Mesendoderm (in vitro differentiated cells): ENCODE measurements around the gene CENPX.

Source experiments
- DNase-seq: peaks from one replicate; pipeline ENCODE4 v3.0.0; 2013
- H2AK5ac ChIP-seq: 2 replicates; pipeline ENCODE4 v1.6.1; 2013; ENCODE audit warnings: low read length, inconsistent platforms
- H2BK120ac ChIP-seq: 2 replicates; pipeline ENCODE4 v1.6.1; 2013; ENCODE audit warnings: low read depth, mild to moderate bottlenecking, low read length, moderate library complexity, mixed read lengths
- H2BK15ac ChIP-seq: replicated peaks from 2 replicates; pipeline ENCODE4 v1.6.1; 2013; ENCODE audit warnings: low read depth, mild to moderate bottlenecking, moderate library complexity
- H2BK5ac ChIP-seq: 2 replicates; pipeline ENCODE4 v1.6.1; 2013; ENCODE audit warnings: low read length, inconsistent platforms
- H3K18ac ChIP-seq: 2 replicates; pipeline ENCODE4 v1.6.1; 2013; ENCODE audit warnings: mild to moderate bottlenecking, low read length, mixed read lengths
- H3K23ac ChIP-seq: one replicate; pipeline ENCODE4 v1.6.1; 2013; ENCODE audit warnings: low read length
- H3K27ac ChIP-seq: 2 replicates; pipeline ENCODE4 v1.5.1; 2013; ENCODE audit warnings: low read depth, mild to moderate bottlenecking, inconsistent platforms, low read length, moderate library complexity
- H3K27me3 ChIP-seq: 2 replicates; pipeline ENCODE4 v1.6.1; 2013; ENCODE audit warnings: low read length, control low read depth, mild to moderate bottlenecking, inconsistent platforms; ENCODE audit not compliant: insufficient read depth, poor library complexity
- H3K36me3 ChIP-seq: 2 replicates; pipeline ENCODE4 v1.6.1; 2013; ENCODE audit warnings: low read length, inconsistent platforms; ENCODE audit not compliant: control insufficient read depth, insufficient read depth
- H3K4ac ChIP-seq: one replicate; pipeline ENCODE4 v1.6.1; 2013; ENCODE audit warnings: low read depth, mild to moderate bottlenecking, low read length, moderate library complexity
- H3K4me1 ChIP-seq: 2 replicates; pipeline ENCODE4 v1.6.1; 2013; ENCODE audit warnings: low read depth, low read length, inconsistent platforms; ENCODE audit not compliant: control insufficient read depth
- H3K4me2 ChIP-seq: 2 replicates; pipeline ENCODE4 v1.6.1; 2013; ENCODE audit warnings: low read length
- H3K4me3 ChIP-seq: 2 replicates; pipeline ENCODE4 v1.5.1; 2013; ENCODE audit warnings: mild to moderate bottlenecking, low read length
- H3K56ac ChIP-seq: one replicate; pipeline ENCODE4 v1.6.1; 2013; ENCODE audit warnings: low read length
- H3K79me1 ChIP-seq: 2 replicates; pipeline ENCODE4 v1.6.1; 2013; ENCODE audit warnings: low read length, inconsistent platforms
- H3K79me2 ChIP-seq: 2 replicates; pipeline ENCODE4 v1.6.1; 2013; ENCODE audit warnings: mild to moderate bottlenecking, low read length; ENCODE audit not compliant: control insufficient read depth, insufficient read depth
- H3K9ac ChIP-seq: 2 replicates; pipeline ENCODE4 v1.6.1; 2013; ENCODE audit warnings: low read length, inconsistent platforms
- H4K5ac ChIP-seq: one replicate; pipeline ENCODE4 v1.6.1; 2013; ENCODE audit warnings: low read length
- H4K8ac ChIP-seq: one replicate; pipeline ENCODE4 v1.6.1; 2013; ENCODE audit warnings: low read depth, mild to moderate bottlenecking, control low read depth, low read length, moderate library complexity
- WGBS: extraction: QIAGEN DNeasy Blood & Tissue Kit; methylation state at CpG from one replicate; pipeline ENCODE4 v1.1.7; 2013; ENCODE audit warnings: low lambda C conversion rate, missing lambda C conversion rate; ENCODE audit not compliant: insufficient coverage; ENCODE audit errors: extremely low coverage; 5-methylcytosine and 5-hydroxymethylcytosine counted together

Gene CENPX

DNA sequence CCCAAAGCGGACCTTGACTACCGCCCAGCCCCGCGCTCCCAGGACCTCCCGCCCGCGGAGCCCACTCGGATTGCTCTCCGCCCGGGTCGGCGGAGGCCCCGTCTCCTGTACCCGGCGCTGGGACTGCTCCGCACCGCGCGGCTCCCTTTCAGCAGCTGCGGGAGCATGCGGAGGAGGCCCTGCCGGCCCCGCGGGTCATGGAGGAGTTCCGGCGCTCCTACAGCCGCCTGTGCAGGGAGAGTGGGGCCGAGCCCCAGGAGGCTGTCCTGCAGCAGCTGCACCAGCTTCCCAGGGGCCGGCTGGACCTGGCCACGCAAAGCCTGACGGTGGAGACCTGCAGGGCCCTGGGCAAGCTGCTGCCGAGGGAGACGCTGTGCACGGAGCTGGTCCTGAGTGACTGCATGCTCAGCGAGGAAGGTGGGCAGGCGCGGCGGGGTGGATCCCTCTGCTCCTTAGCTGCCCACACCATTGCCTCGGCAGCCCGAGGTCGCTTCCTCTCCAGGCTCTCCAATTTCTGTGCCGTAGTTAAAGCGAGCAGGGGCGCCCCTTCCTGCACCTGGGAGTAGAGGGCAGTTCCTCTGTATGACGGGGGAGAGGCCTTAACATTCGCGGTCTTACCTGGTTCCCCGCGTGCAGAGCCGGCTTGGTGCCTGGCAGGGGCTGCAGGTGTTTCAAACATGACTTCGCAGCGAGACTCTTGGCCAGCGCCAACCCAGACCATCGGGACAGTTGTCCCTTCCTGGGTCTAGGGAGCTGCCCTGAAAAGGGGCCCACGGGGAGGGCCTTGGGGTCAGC lies 966 bp upstream of the CENPX start:
- Histone ChIP-seq H4K8ac (no peak overlapping the region), H3K36me3 (no peaks in the 10 kb centered on the region), H2BK15ac (no peak overlapping the region), H3K27ac (no peak overlapping the region), H3K23ac (no peak overlapping the region), H3K18ac (peak overlapping the region; percentile 11), H3K79me2 (peaks cover 8% of the 10 kb centered on the region), H3K9ac (peak overlapping the region; percentile 90), H4K5ac (no peak overlapping the region), H3K56ac (peak overlapping the region; percentile 94), H3K79me1 (peaks cover 8% of the 10 kb centered on the region), H3K4me1 (no peaks in the 10 kb centered on the region), H2BK5ac (no peak overlapping the region), H3K27me3 (no peaks in the 10 kb centered on the region), H3K4ac (no peak overlapping the region), H2BK120ac (no peak overlapping the region), H3K4me2 (peak overlapping the region; percentile 98), H3K4me3 (peak overlapping the region; percentile 68), H2AK5ac (no peak overlapping the region)
- no CpG with 5 or more reads among the region's 55 CpGs for WGBS
- peak; percentile 49 for DNase-seq

- Histone ChIP-seq H3K23ac (peak within 1 kb of the TSS; percentile 80), H3K4me2 (peak within 1 kb of the TSS; percentile 98), H2AK5ac (no peak within 1 kb of the TSS), H4K8ac (no peak within 1 kb of the TSS), H3K4me1 (no peaks in the 10 kb centered on the region), H3K79me1 (peaks cover 8% of the 10 kb centered on the region), H2BK5ac (no peak within 1 kb of the TSS), H4K5ac (no peak within 1 kb of the TSS), H3K27me3 (no peaks in the 10 kb centered on the region), H3K27ac (no peak within 1 kb of the TSS), H3K56ac (peak within 1 kb of the TSS; percentile 98), H2BK15ac (no peak within 1 kb of the TSS), H3K18ac (peak within 1 kb of the TSS; percentile 11), H3K4me3 (peak within 1 kb of the TSS; percentile 91), H2BK120ac (no peak within 1 kb of the TSS), H3K9ac (peak within 1 kb of the TSS; percentile 96), H3K36me3 (no peaks in the 10 kb centered on the region), H3K79me2 (peaks cover 8% of the 10 kb centered on the region), H3K4ac (no peak within 1 kb of the TSS)
- DNase-seq: peak; percentile 100
- WGBS: no CpG with 5 or more reads among the region's 42 CpGs
Measured at GRCh38 chr17:82022981-82023446, 336 bp upstream of the CENPX start, which contains the start of gene LRRC45. Gene LRRC45, plus strand, starts transcription at chr17:82023305. Its CDS starts 339 bp downstream, at chr17:82023644.

DNA sequence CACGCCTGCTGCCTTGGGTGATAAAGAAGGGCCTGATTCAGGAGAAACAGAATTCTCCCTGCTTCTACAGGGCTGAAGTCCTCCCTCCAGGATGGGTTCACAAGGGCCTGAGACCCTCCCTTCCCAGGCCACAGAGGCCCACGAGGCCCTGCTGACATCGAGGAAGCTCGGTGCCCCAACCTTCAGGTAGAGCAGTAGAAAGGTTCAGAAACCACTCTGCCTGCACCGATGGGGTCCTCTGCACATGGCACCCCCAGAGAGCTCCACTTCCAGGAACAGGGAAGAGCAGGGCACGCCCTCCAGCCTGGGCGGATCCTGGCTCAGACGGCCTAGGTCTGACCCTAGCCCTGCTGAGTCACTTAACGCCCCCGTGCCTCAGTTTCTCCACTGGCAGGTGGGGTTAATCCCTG lies 773 bp downstream of the CENPX start:
- Histone ChIP-seq H3K79me1 (peaks cover 8% of the 10 kb centered on the region), H3K18ac (no peak overlapping the region), H3K9ac (peak overlapping the region; percentile 96), H4K5ac (no peak overlapping the region), H3K23ac (peak overlapping the region; percentile 80), H3K36me3 (no peaks in the 10 kb centered on the region), H2BK120ac (no peak overlapping the region), H3K56ac (peak overlapping the region; percentile 98), H3K27ac (no peak overlapping the region), H2BK15ac (no peak overlapping the region), H3K4me3 (peak overlapping the region; percentile 91), H3K4me2 (peak overlapping the region; percentile 82), H3K27me3 (no peaks in the 10 kb centered on the region), H2AK5ac (peak overlapping the region; percentile 38), H3K79me2 (peaks cover 8% of the 10 kb centered on the region), H3K4ac (no peak overlapping the region), H3K4me1 (no peaks in the 10 kb centered on the region), H2BK5ac (no peak overlapping the region), H4K8ac (no peak overlapping the region)
- no peak for DNase-seq
- WGBS: no CpG with 5 or more reads among the region's 10 CpGs

DNA sequence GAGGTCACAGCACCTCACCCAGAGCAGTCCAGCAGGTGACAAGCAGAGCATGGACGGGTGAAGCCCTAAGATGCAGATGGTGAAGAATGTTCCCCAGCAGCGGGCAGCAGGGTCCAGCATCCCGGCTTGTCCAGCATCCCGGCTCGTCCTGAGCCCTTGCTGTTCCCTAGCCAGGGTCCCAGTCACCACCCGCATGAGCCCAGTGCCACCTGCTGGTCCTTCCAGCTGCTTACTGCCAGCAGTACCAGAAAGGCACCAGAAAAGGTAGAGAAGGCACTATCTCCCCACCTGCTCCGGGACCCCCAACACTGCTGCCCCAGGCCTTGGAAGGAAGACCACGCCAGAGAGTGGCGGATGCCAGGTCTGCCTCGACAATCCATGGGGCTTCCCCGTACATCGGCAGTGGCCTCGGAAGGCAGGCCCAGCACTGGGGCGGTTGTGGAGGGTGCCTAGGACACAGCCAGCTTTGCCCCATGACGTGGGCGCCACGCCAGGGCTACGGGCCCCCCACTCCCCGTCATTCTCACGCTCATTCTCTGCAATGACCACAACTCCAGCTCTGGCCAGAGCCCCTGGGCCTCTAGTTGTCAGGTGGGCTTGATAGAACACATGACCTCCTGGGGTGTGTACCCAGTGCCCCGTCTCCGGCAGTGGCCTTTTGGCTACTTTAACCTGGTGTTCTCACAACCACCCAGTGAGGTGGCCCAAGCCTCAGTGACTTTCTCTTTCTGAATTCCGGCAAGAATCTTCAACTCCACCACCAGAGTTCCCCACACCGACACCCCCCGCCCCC lies 1.4 kb downstream of the CENPX start:
- H3K9ac ChIP-seq: peak overlapping the region; percentile 96
- H2BK15ac ChIP-seq: no peak overlapping the region
- no peak overlapping the region for H2AK5ac ChIP-seq
- H3K79me1 ChIP-seq: peaks cover 8% of the 10 kb centered on the region
- peak; percentile 64 for DNase-seq
- H3K4me1 ChIP-seq: no peaks in the 10 kb centered on the region
- no peak overlapping the region for H3K4ac ChIP-seq
- H3K23ac ChIP-seq: no peak overlapping the region
- H4K5ac ChIP-seq: no peak overlapping the region
- H3K79me2 ChIP-seq: peaks cover 8% of the 10 kb centered on the region
- H3K27ac ChIP-seq: no peak overlapping the region
- no CpG with 5 or more reads among the region's 25 CpGs for WGBS
- no peaks in the 10 kb centered on the region for H3K36me3 ChIP-seq
- H3K4me3 ChIP-seq: no peak overlapping the region
- no peaks in the 10 kb centered on the region for H3K27me3 ChIP-seq
- no peak overlapping the region for H2BK120ac ChIP-seq
- no peak overlapping the region for H3K18ac ChIP-seq
- H3K4me2 ChIP-seq: peak overlapping the region; percentile 82
- H3K56ac ChIP-seq: peak overlapping the region; percentile 98
- no peak overlapping the region for H4K8ac ChIP-seq
- no peak overlapping the region for H2BK5ac ChIP-seq

- Histone ChIP-seq H4K8ac (no peak overlapping the region), H2BK15ac (no peak overlapping the region), H4K5ac (no peak overlapping the region), H3K56ac (no peak overlapping the region), H3K4ac (no peak overlapping the region), H2BK5ac (no peak overlapping the region), H3K23ac (no peak overlapping the region), H3K27me3 (no peaks in the 10 kb centered on the region), H3K4me3 (no peak overlapping the region), H3K4me1 (no peaks in the 10 kb centered on the region), H2AK5ac (no peak overlapping the region), H3K79me1 (peaks cover 8% of the 10 kb centered on the region), H2BK120ac (no peak overlapping the region), H3K79me2 (peaks cover 8% of the 10 kb centered on the region), H3K4me2 (no peak overlapping the region), H3K27ac (no peak overlapping the region), H3K36me3 (no peaks in the 10 kb centered on the region), H3K9ac (no peak overlapping the region), H3K18ac (no peak overlapping the region)
- WGBS: no CpG with 5 or more reads among the region's 14 CpGs
- DNase-seq: no peak
Measured at GRCh38 chr17:82020572-82021106, 2.0 kb downstream of the CENPX start.
